ENCODE results near the gene PTH2R.
"Not testable (repeated sequence)": the region's sequence is repeated elsewhere in the genome, so short reads cannot be mapped to it uniquely, and the experiment has no call there.

PTH2R gene, protein sequence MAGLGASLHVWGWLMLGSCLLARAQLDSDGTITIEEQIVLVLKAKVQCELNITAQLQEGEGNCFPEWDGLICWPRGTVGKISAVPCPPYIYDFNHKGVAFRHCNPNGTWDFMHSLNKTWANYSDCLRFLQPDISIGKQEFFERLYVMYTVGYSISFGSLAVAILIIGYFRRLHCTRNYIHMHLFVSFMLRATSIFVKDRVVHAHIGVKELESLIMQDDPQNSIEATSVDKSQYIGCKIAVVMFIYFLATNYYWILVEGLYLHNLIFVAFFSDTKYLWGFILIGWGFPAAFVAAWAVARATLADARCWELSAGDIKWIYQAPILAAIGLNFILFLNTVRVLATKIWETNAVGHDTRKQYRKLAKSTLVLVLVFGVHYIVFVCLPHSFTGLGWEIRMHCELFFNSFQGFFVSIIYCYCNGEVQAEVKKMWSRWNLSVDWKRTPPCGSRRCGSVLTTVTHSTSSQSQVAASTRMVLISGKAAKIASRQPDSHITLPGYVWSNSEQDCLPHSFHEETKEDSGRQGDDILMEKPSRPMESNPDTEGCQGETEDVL

DNA sequence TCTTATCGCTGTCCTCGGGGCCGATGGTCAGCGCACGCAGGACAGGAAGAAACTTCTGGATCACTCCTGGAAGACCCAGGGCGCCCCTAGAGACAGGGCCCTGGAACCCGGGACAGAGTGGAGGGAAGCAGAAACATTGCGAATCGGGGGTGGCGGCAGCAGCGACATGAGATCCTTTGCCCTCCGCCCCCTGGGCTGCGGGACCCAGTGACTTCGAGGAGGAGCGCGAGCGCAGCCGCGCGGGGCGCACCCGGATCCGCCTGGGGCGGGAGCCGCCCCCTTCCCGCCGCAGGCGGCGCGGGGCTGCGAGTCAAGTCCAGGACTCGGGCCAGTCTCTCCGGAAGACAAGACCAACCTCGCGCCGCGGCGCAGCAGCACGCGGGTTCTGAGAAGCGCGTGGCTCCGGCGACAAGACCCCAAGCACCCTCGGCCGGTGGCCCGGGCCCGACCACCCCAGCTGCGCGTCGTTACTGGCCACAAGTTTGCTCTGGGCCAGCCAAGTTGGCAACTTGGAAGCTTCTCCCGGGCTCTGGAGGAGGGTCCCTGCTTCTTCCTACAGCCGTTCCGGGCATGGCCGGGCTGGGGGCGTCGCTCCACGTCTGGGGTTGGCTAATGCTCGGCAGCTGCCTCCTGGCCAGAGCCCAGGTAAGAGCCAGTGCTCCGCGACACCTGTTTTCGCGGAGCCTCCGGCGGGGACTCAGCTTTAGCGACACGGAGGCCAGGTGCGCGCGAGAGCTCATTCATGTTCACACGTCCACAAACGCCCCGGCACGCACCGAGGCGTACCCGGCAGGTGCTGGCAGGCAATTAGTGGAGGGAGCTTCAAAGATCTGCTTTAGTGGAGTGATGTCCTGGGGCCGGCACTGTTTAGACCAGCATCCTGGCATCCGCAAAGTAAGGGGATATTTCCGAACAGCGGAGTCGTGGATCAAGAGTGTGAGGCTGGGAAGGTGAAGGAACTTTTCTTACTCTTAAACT is at the start of gene PTH2R:
PTH2R (plus strand) TSS at position 319 of the 978 bp plus-strand sequence; CDS start at position 571, 252 bp downstream.
- DNase-seq (ENCODE audit: low read depth in 2 of 2) = no peak

DNA sequence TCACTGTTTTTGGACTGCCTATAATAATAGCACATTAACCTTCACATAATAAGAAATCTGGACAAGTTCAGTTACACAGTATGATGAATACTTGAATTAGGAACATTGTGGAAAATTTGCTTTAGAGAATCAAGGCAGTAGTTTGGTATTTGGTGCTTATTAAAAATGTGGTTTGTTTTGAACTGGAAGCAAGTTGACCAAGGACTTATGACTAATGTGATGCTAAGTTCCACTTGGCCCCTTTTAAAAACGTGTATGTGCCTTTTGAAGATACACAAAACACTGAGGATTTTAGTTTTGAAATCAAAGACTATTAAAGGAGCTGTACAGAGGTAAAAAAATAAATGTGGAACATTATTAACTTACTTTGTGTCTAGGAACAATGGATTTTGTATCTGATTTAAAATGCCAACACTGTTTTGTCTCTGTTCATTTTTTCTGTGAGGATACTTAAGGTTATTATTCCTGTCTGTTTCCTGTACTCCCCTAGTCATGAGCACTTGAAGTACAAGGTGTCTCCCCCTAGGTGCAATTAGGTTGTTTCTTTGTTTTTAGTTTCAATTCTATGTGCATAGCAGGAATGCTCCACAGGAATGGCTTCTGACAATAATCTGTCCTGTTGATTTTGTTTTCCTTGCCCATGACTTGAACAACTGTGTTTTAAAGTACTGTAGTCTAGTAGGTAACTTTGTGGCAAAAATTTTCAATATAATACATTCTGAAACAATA is 49.6 kb upstream of the PTH2R start:
- no peak for DNase-seq (ENCODE audit: low read depth in 2 of 2)

DNA sequence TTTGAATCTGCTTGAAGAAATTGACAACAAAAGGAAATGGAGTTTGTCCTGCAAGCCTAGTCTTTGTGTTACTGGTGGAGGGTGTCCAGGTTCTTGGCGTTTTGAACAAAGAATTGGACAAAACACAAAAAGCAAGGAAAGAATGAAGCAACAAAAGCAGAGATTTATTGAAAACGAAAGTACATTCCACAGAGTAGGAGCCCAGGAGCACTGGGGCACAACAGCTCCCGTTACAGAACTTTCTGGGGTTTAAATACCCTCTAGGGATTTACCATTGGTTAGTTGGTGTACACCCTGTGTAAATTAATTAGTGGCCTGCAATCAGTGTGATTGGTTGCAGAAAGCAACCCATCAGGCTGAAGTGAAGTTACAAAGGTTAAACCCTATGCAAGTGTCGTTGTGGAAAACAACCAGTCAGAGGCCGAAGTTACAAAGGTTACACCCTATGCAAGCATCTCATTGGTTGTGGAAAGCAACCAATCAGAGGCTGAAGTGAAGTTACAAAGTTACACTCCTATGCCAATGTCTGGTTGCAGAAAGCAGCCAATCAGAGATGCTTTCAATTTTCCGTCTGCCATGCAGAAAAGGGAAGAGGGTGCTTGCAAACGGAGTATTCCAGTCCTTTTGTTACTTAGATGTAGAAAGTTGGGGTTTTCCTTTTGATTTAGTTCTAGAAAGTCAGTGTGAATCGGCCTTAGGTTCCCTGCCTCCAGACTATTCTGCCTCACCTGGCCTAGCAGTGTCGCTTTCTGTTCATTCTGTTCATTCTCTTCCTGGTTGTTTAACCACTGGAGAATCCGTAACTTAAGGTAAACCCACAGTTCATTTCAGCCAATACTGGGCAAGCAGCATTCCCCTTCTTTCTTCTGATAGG is 47.6 kb upstream of the PTH2R start:
- no peak for DNase-seq (ENCODE audit: low read depth in 2 of 2)

DNA sequence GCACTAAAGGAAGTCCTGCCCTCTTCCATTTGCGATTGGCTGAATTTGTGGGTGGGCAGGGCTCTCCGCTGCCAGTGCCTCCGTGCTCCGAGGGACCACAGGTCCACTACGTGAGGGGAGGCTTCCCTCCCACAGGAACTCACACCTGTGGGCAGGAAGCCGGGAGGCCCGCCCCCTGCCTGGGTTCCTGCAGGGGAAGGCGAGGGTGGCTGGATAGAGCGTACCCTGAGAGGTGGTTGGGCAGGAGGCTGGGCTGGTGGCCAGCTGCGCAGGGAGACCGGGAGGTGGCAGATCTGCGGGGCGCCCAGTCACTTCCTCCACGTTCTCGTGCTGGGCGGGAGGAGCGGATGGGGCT is 47.0 kb upstream of the PTH2R start:
- no peak for DNase-seq (ENCODE audit: low read depth in 2 of 2)

DNA sequence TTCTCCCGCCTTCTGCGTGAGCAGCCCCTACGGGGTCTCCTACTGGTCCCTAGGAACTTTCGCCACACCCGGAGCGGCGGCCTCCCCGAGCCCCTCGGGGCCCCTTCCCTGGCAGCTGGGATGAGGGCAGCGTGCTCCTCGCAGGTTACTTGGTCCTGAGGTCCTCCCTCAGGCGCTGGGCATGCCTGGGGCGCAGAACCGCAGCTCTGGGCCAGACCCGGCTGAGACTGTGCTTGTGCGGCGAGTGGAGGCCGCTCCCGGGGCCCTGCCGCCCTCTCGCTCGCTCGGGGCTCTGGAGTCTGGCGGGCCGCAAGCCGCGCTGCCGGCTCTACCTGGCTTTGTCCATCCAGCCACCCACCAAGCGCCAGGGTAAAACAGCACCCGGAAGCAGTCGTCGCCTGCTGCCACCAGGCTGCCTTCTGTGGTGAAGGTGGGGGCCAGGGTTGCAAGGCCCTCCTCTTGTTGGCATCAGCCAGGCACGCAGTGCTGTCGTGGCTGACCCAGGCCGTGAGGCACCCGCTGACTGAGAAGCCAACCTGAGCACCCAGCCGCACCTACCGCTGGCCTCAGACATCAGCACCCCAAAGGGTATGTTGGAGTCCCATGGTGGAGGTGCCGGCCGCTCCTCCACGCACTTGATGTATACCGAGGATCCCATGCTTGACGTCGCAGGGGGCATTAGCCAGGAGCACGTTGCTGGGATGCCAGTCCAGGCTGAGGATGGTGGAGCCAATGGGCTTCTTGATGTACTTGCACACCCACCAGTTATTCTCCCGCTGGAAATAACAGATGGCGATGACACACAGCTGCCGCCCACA is 46.1 kb upstream of the PTH2R start:
- no peak for DNase-seq (ENCODE audit: low read depth in 2 of 2)

DNA sequence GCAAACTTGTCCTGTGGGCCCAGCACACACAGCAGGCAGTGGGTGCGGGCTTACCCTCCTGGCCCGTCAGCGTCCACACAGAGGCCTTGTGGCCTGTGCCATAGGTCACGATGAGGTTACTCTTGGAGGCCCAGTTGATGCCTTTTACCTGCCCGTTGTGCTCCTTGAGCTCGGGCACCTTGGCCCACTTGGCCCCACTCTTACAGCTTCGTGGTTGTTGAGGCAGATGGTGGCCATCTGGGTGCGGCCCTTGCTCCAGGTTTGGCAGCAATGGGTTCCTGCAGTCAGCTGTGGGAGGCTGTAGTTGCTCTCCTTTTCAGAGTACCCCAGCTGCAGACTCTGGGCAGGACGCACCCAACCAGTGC is 45.5 kb upstream of the PTH2R start:
- no peak for DNase-seq (ENCODE audit: low read depth in 2 of 2)

DNA sequence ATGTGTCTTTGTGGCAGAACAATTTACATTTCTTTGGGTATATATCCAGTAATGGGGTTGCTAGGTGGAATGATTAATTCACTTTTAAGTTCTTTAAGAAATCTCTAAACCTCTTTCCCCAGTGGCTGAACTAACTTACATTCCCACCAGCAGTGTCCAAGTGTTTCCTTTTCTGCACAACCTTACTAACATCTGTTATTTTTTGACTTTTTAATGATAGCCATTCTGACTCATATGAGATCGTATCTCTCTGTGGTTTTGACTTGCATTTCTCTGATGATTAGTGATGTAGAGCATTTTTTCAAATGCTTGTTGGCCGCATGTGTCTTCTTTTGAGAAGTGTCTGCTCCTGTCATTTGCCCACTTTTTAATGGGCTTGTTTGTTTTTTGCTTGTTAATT is 43.1 kb upstream of the PTH2R start:
- no peak for DNase-seq (ENCODE audit: low read depth in 2 of 2)

DNA sequence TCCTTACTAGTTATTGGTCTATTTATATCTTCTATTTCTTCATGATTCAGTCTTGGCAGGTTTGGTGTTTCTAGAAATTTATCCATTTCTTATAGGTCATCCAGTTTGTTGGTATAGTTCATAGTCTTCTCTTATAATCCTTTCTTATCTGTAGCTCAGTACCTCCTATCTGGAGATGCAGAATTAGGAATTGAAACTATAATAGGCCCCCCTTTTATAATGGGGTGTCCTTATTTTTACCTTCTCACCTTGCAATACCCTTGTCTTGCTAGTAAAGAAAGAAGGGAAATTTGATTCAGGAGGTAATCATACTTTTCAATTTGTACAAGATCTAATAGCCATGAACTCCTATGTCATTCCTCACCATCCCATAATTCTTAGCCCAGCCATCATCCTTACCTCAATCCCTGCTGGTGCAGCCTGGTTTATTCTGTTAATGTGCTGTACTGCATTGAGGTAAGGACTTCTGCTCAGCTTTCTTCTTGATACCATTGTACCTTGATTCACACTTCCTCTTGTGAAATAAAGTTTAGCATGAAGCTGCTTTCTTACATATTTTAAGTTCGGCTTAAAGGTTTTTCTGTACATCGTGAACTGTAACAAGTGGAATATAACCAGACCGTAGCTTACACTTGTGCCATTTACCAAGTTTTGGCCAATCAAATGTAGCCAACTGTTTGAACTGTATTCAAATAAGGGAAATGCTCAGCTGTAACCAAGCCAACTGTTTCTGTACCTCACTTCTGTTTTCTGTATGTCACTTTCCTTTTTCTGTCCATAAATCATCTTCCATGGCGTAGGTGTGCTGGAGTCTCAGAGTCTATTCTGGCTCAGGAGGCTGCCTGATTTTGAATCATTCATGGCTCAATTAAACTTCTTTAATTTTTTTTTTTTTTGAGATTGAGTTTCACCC is 40.1 kb upstream of the PTH2R start:
- no peak for DNase-seq (ENCODE audit: low read depth in 2 of 2)

DNA sequence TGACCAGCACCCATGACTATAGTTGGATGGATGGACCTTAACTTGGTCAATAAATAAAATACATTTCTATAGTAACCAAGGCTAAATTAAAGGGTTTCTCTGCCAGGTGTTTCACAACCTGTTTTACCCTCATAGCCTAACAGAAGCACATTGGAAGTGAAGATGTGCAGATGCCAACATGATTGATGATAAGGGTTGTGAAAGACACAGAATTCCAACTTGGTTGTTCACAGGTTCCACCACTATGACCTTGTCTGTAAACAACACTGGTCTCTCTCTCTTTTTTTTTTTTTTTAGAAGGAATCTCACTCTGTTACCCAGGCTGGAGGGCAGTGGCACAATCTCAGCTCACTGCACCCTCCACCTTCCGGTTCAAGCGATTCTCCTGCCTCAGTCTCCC is 37.5 kb upstream of the PTH2R start:
- no peak for DNase-seq (ENCODE audit: low read depth in 2 of 2)

DNA sequence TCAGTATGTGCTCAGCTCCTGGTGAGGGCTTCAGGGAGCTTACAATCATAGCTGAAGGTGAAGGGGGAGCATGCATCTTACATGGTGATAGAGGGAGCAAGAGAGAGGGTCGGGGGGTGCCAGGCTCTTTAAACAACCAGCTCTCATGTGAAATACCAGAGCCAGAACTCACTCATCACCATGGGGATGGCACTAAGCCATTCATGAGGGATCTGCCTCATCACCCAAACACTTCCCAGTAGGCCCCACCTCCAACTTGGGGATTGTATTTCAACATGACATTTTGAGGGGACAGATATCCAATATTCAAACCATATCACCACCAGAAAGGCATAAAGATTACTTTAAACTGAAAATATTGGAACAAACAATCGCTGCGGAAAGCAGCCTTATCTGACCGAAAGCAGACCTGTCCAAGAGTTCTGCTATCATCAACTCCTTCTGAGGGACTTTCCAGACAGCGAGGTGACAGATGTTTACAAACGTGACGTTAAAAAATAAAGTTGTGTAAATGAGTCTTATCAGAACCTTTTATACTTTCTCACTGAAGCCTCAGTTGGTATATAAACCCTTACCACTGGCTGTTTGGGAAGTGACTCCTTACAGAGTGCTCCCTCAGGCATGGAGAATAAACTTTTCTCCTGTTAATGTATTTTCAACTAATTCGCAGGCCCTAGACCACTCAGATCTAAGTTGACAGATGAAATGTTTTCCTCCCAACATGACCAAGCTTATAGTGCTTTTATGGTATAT is 35.5 kb upstream of the PTH2R start:
- no peak for DNase-seq (ENCODE audit: low read depth in 2 of 2)

DNA sequence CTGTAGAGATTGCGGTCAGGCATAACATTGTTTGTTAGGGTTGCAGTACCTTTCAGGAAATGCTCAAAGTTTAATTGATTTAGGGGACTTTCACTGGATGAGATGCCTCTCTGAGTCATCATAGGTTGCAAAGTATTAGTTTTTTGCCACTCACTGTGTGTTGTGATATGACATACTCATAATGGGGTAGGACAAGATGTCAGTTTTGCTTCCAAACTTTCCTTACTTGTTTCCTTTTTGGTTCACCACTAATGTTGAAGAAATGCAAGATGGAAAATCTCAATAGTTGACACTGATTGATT is 35.0 kb upstream of the PTH2R start:
- DNase-seq (ENCODE audit: low read depth in 2 of 2) = no peak

DNA sequence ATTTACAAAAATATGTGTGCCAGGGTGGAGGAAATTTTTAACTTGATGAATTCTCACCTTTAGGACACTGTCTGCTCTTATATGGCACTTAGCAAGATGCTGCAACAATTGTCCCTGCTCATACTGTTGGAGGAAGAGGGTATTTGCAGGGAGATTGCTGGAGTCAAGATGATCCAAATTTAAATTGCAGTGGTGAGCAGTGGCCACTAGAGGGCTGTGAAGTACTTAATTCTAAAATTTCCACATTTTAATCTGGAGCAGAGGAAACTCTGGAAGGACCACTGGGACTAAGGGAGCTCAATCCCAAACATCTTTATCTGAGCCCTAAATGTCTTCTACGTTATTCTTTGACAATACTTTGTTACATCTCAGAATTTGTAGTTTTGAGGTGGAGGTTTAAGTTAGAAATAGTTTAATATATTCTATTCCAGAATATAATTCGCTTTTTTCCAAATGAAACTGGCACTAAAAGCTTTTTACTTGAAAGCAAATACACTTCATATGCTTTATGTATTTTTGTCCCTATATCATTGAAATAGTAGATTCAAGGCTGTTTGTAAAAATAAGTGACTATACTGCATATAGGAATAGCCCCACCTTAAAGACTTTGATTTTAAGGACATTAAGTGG is 33.0 kb upstream of the PTH2R start:
- DNase-seq (ENCODE audit: low read depth in 2 of 2) = peak in 1 of 2 donors; percentile 4

DNA sequence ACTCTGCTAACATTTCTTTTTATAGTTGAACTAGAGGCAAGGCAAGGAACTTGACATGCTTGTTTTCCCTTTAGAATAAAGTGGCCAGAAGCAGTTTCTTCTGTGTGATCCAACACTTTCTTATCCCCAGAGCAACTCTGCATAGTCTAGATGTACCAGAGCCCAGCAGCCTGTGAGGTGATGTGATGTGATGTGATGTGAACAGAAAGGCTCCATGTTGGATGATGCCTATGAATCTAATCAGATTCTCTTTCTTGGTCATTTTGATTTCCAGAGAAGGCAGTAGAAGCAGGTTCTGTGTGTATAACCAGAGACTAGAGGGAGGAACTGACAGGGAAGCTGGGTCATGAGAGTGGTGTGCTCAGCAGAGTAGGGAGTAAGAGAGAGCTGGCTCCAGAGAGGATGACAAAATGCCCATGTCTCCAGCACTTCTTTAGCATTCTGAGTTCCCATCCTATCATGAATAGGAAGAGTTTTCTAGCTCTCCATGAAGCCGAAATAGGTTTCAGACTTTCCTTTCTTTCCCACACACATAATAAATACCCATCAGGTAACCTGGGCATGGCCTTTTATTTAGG is 31.0 kb upstream of the PTH2R start:
- DNase-seq (ENCODE audit: low read depth in 2 of 2) = no peak

DNA sequence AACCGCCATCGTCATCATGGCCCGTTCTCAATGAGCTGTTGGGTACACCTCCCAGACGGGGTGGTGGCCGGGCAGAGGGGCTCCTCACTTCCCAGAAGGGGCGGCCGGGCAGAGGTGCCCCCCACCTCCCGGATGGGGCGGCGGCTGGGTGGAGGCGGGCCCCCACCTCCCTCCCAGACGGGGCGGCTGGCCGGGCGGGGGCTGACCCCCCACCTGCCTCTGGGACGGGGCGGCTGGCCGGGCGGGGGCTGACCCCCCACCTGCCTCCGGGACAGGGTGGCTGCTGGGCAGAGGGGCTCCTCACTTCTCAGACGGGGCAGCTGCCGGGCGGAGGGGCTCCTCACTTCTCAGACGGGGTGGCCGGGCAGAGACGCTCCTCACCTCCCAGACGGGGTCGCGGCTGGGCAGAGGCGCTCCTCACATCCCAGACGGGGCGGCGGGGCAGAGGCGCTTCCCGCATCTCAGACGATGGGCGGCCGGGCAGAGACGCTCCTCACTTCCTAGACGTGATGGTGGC is 29.2 kb upstream of the PTH2R start:
- not testable (repeated sequence) for DNase-seq (ENCODE audit: low read depth in 2 of 2)

DNA sequence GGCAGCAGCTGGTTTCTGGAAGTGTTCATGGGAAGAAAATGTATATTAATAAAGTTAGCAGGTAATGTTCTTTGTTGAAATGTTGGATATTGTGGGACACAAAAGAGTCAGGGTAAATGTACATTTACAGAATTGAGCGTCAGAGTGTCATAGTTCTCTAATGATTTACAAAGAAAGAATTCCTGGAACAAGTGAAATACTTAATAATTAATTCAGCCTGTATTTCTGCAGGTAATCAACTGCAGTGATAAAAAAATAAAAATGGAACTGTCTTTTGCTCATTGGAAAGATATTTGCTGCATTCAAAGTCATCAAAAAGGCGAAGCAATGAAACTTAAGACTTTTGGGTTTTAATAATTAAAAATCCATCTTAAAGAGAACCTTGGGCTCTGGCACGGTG is 27.4 kb upstream of the PTH2R start:
- DNase-seq (ENCODE audit: low read depth in 2 of 2) = no peak

DNA sequence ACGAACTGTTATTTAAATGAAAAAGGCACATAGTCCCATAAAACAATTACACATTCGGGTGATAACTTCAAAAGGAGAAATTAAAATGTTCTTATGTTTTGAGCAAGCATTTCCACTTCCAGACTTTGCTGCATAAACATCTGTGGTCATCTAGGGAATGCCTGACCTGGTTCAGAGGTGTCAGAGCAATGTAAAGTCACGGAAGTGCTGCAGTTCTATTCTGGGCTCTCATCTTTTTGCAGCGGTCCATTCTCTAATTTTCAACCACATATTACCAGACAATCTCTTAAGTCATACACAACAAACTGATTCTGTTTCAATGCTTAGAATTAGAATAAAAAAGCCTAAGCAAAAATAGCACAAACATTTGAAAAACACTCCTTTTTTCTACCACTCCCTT is 22.0 kb upstream of the PTH2R start:
- no peak for DNase-seq (ENCODE audit: low read depth in 2 of 2)

DNA sequence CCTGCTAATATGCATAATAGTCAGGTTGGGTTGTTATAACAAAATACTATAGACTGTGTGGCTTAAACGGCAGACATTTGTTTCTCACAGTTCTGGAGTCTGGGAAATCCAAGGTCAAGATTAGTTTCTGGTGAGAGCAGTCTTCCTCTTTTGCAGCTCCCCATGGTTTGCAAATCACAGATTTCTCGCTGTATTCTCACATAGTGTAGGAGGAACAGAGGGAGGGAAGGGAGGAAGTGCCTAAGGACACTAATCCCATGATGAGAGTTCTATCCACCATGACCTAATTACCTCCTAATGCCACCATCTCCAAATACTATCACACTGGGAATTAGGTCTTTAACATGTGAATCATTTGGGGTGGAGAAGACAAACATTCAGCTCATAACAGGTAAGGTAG is 20.1 kb upstream of the PTH2R start:
- DNase-seq (ENCODE audit: low read depth in 2 of 2) = no peak

Measured in activated CD4-positive, alpha-beta T cell treated with anti-CD3 and anti-CD28 coated beads for 24 hours (primary cell).